H9 (cell line): ENCODE results near the gene SCGN. TPM values are rescaled to one million over a fixed set of nuclear protein-coding genes. Genes with fewer than 3 reads are reported as not detected.

Experiments used
- DNase-seq: peaks from one replicate; pipeline ENCODE4 v3.0.0-alpha.2; 2017
- H2AFZ ChIP-seq: one replicate; pipeline ENCODE4 v1.6.1; 2013; ENCODE audit warnings: mild to moderate bottlenecking, low read length, control low read depth, moderate library complexity
- H2AK5ac ChIP-seq: 2 replicates; pipeline ENCODE4 v1.6.1; 2013; ENCODE audit warnings: low read length, control low read depth, mixed read lengths; ENCODE audit not compliant: insufficient read length
- H2BK120ac ChIP-seq: one replicate; pipeline ENCODE4 v1.6.1; 2013; ENCODE audit warnings: low read depth, mild to moderate bottlenecking, low read length, control low read depth, inconsistent platforms; ENCODE audit not compliant: poor library complexity, severe bottlenecking
- H2BK12ac ChIP-seq: 2 replicates; pipeline ENCODE4 v1.6.1; 2013; ENCODE audit warnings: low read length, control low read depth, mixed read lengths, low read depth; ENCODE audit not compliant: insufficient read length
- H2BK15ac ChIP-seq: 2 replicates; pipeline ENCODE4 v1.6.1; 2013; ENCODE audit warnings: low read depth, low read length, control low read depth
- H2BK20ac ChIP-seq: one replicate; pipeline ENCODE4 v1.6.1; 2013; ENCODE audit warnings: low read depth, mild to moderate bottlenecking, low read length, control low read depth, inconsistent platforms; ENCODE audit not compliant: poor library complexity, severe bottlenecking
- H2BK5ac ChIP-seq: 2 replicates; pipeline ENCODE4 v1.6.1; 2013; ENCODE audit warnings: low read length, control low read depth, mixed read lengths; ENCODE audit not compliant: insufficient read length
- H3K14ac ChIP-seq: 2 replicates; pipeline ENCODE4 v1.6.1; 2013; ENCODE audit warnings: low read length, control low read depth; ENCODE audit not compliant: insufficient read depth
- H3K18ac ChIP-seq: 2 replicates; pipeline ENCODE4 v1.6.1; 2013; ENCODE audit warnings: low read depth, mild to moderate bottlenecking, mixed read lengths, low read length, control low read depth; ENCODE audit not compliant: insufficient read length
- H3K23ac ChIP-seq: 2 replicates; pipeline ENCODE4 v1.6.1; 2013; ENCODE audit warnings: low read length, control low read depth, mixed read lengths, low read depth; ENCODE audit not compliant: insufficient read length
- H3K23me2 ChIP-seq: 2 replicates; pipeline ENCODE4 v1.6.1; 2013; ENCODE audit warnings: low read depth, mild to moderate bottlenecking, mixed read lengths, low read length, control low read depth; ENCODE audit not compliant: insufficient read length, poor library complexity, severe bottlenecking
- H3K27ac ChIP-seq: 2 replicates; pipeline ENCODE4 v1.5.1; 2013; ENCODE audit warnings: low read length, control low read depth, mixed read lengths, low read depth; ENCODE audit not compliant: insufficient read length
- H3K27me3 ChIP-seq: 2 replicates; pipeline ENCODE4 v1.6.1; 2013; ENCODE audit warnings: low read length, control low read depth, inconsistent platforms; ENCODE audit not compliant: insufficient read depth
- H3K4ac ChIP-seq: 2 replicates; pipeline ENCODE4 v1.6.1; 2013; ENCODE audit warnings: low read depth, mild to moderate bottlenecking, control low read depth, inconsistent platforms, low read length, moderate library complexity
- H3K4me1 ChIP-seq: 2 replicates; pipeline ENCODE4 v1.6.1; 2013; ENCODE audit warnings: low read length, control low read depth, inconsistent platforms; ENCODE audit not compliant: insufficient read depth
- H3K4me2 ChIP-seq: 2 replicates; pipeline ENCODE4 v1.6.1; 2013; ENCODE audit warnings: low read length, control low read depth, mixed read lengths; ENCODE audit not compliant: insufficient read length, insufficient read depth
- H3K56ac ChIP-seq: 2 replicates; pipeline ENCODE4 v1.6.1; 2013; ENCODE audit warnings: low read depth, mild to moderate bottlenecking, mixed read lengths, low read length, control low read depth; ENCODE audit not compliant: insufficient read length
- H3K79me1 ChIP-seq: 2 replicates; pipeline ENCODE4 v1.6.1; 2013; ENCODE audit warnings: low read depth, mild to moderate bottlenecking, moderate library complexity, low read length, control low read depth, inconsistent platforms; ENCODE audit not compliant: insufficient read depth, poor library complexity, severe bottlenecking
- H3K79me2 ChIP-seq: 2 replicates; pipeline ENCODE4 v1.6.1; 2013; ENCODE audit warnings: low read length, control low read depth, inconsistent platforms; ENCODE audit not compliant: insufficient read depth
- H3K9ac ChIP-seq: 2 replicates; pipeline ENCODE4 v1.6.1; 2013; ENCODE audit warnings: low read length, control low read depth, mixed read lengths; ENCODE audit not compliant: insufficient read length; ENCODE audit errors: extremely low read depth
- H3K9me3 ChIP-seq: one replicate; pipeline ENCODE4 v1.6.1; 2013; ENCODE audit warnings: low read depth, low read length, inconsistent platforms; ENCODE audit not compliant: control insufficient read depth
- H3T11ph ChIP-seq: one replicate; pipeline ENCODE4 v1.6.1; 2013; ENCODE audit warnings: mild to moderate bottlenecking, low read length, control low read depth, inconsistent platforms
- H4K20me1 ChIP-seq: one replicate; pipeline ENCODE4 v1.6.1; 2013; ENCODE audit not compliant: control insufficient read depth, insufficient read length, insufficient read depth
- H4K5ac ChIP-seq: 2 replicates; pipeline ENCODE4 v1.6.1; 2013; ENCODE audit warnings: low read depth, mild to moderate bottlenecking, mixed read lengths, low read length, control low read depth; ENCODE audit not compliant: insufficient read length
- H4K8ac ChIP-seq: replicated peaks from 2 replicates; pipeline ENCODE4 v1.6.1; 2013; ENCODE audit warnings: low read length, control low read depth, mixed read lengths, low read depth; ENCODE audit not compliant: insufficient read length
- H4K91ac ChIP-seq: 2 replicates; pipeline ENCODE4 v1.6.1; 2013; ENCODE audit warnings: low read depth, mild to moderate bottlenecking, moderate library complexity, mixed read lengths, low read length, control low read depth; ENCODE audit not compliant: insufficient read length
- H3K27ac Mint-ChIP-seq, 3 experiments: 2 replicates in 2 of 3; 3 replicates in 1 of 3; pipeline ENCODE4 v1.8.0; 2020 to 2021; ENCODE audit warnings: mixed read lengths in 3 of 3, mild to moderate bottlenecking in 1 of 3, moderate library complexity in 1 of 3
- H3K27me3 Mint-ChIP-seq: 2 replicates; pipeline ENCODE4 v1.8.0; 2021; ENCODE audit warnings: low read depth, mild to moderate bottlenecking, moderate library complexity, mixed read lengths
- H3K36me3 Mint-ChIP-seq, 3 experiments: 2 replicates in 2 of 3; 3 replicates in 1 of 3; pipeline ENCODE4 v1.8.0; 2020 to 2021; ENCODE audit warnings: low read depth in 3 of 3, mixed read lengths in 3 of 3; ENCODE audit not compliant: insufficient read depth in 1 of 3
- H3K4me1 Mint-ChIP-seq, 2 experiments: 2 replicates each; pipeline ENCODE4 v1.8.0; 2020; ENCODE audit warnings: mixed read lengths in 2 of 2
- H3K4me3 Mint-ChIP-seq, 2 experiments: 2 replicates in 1 of 2; 3 replicates in 1 of 2; pipeline ENCODE4 v1.8.0; 2020 to 2021; ENCODE audit warnings: mild to moderate bottlenecking in 2 of 2, mixed read lengths in 2 of 2, moderate library complexity in 1 of 2
- H3K9me3 Mint-ChIP-seq, 2 experiments: 2 replicates in 1 of 2; 3 replicates in 1 of 2; pipeline ENCODE4 v1.8.0; 2020; ENCODE audit warnings: mild to moderate bottlenecking in 2 of 2, mixed read lengths in 2 of 2, moderate library complexity in 1 of 2
- WGBS: extraction: QIAGEN DNeasy Blood & Tissue Kit; methylation state at CpG from one replicate; pipeline ENCODE4 v1.1.7; 2013; ENCODE audit warnings: missing lambda C conversion rate, low lambda C conversion rate, mixed read lengths; ENCODE audit not compliant: insufficient read length; ENCODE audit errors: extremely low coverage; 5-methylcytosine and 5-hydroxymethylcytosine counted together
- total RNA-seq: library from RNA; stranded (reverse); gene quantifications from 2 replicates; pipeline ENCODE4 v1.2.1, GENCODE V29; 2021
- TF ChIP-seq, protein P1 (sequence below): fragments of 200-600 bp; sonication (generic); conservative IDR thresholded peaks from 3 replicates; pipeline ENCODE4 v1.8.0; 2021; ENCODE audit warnings: antibody characterized with exemption, mild to moderate bottlenecking

Gene SCGN
- total RNA-seq, 1 experiment from 2014 or later = not detected

DNA sequence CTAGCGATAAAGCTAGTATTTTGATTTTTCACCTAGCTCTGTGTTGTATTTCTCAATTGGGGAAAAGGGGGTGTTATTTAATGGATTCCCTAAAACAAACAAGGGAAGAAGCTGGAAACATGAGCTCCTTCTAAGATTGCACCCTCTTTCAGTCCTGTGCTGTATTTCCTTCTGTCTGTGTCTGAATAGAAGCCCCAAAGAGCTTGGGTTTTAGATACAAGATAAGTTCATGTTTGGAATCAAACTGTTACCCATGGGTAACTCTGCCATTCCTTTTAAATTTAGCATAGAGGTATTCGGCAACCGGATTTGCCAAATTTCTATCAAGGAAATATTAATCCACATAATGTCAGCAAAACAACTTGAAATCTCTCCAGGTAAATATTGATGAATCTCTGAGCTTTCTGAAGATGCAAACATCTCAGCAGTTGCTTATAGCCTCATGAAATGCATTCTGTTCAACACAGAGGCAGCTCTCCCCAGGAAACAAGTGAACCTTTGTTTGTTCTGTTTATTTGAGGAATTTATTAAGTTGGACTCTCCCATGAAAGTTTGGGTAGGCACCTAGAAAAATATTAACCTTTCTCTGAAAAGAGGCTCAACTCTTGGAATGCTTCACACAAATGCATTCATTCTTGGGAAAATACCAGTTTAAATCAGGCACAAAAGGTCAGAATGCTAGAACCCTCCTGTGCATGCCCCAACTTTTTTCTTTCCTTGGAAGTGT lies 9.9 kb upstream of the SCGN start:
- no CpG with 5 or more reads among the region's 3 CpGs for WGBS

More for the DNA sequence above, 9.9 kb upstream of the SCGN start:
- no peak overlapping the region for H3K18ac ChIP-seq
- no peaks in the 10 kb centered on the region for H3K79me2 ChIP-seq
- no peak overlapping the region for H3K14ac ChIP-seq
- H2BK120ac ChIP-seq = no peak overlapping the region
- Mint-ChIP-seq H3K9me3 (no peaks in the 10 kb centered on the region), H3K27ac (no peak overlapping the region), H3K4me1 (peaks cover 3 to 9% of the 10 kb centered on the region in 2 experiments), H3K27me3 (peaks cover 48% of the 10 kb centered on the region), H3K4me3 (no peak overlapping the region), H3K36me3 (no peaks in the 10 kb centered on the region)
- H3K9me3 ChIP-seq = no peaks in the 10 kb centered on the region
- no peak overlapping the region for H2BK15ac ChIP-seq
- no peaks in the 10 kb centered on the region for H4K20me1 ChIP-seq
- no peak overlapping the region for H4K91ac ChIP-seq
- no peak overlapping the region for H3K27ac ChIP-seq
- H2BK20ac ChIP-seq = no peak overlapping the region
- H3K23ac ChIP-seq = no peak overlapping the region
- no peaks in the 10 kb centered on the region for H3K27me3 ChIP-seq
- H3K4me1 ChIP-seq = no peaks in the 10 kb centered on the region
- no peak overlapping the region for H4K8ac ChIP-seq
- H4K5ac ChIP-seq = no peak overlapping the region
- no peaks in the 10 kb centered on the region for H3K79me1 ChIP-seq
- H3K9ac ChIP-seq = no peak overlapping the region
- no peak overlapping the region for H2AK5ac ChIP-seq
- no peak for DNase-seq
- no peak overlapping the region for H2AFZ ChIP-seq
- no peak overlapping the region for H2BK12ac ChIP-seq
- no peak overlapping the region for H3T11ph ChIP-seq
- no peak overlapping the region for H2BK5ac ChIP-seq
- no peak overlapping the region for H3K4me2 ChIP-seq
- no peak overlapping the region for H3K4ac ChIP-seq
- TF ChIP-seq, protein P1, sequence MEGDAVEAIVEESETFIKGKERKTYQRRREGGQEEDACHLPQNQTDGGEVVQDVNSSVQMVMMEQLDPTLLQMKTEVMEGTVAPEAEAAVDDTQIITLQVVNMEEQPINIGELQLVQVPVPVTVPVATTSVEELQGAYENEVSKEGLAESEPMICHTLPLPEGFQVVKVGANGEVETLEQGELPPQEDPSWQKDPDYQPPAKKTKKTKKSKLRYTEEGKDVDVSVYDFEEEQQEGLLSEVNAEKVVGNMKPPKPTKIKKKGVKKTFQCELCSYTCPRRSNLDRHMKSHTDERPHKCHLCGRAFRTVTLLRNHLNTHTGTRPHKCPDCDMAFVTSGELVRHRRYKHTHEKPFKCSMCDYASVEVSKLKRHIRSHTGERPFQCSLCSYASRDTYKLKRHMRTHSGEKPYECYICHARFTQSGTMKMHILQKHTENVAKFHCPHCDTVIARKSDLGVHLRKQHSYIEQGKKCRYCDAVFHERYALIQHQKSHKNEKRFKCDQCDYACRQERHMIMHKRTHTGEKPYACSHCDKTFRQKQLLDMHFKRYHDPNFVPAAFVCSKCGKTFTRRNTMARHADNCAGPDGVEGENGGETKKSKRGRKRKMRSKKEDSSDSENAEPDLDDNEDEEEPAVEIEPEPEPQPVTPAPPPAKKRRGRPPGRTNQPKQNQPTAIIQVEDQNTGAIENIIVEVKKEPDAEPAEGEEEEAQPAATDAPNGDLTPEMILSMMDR = no peak
- H3K56ac ChIP-seq = no peak overlapping the region
- H3K23me2 ChIP-seq = no peaks in the 10 kb centered on the region
